Trophoblast cell (in vitro differentiated cells and primary cell): Measurements from ENCODE around the gene SLC66A3.

Experiments used
- DNase-seq, 2 donors: peaks; one replicate each; pipeline ENCODE4 v3.0.0-alpha.2; 2016
- H2AFZ ChIP-seq: 2 replicates; pipeline ENCODE4 v1.6.1; 2013; ENCODE audit warnings: low read length, moderate library complexity, mild to moderate bottlenecking; ENCODE audit not compliant: insufficient read depth, poor library complexity
- H2AK5ac ChIP-seq: 2 replicates; pipeline ENCODE4 v1.6.1; 2013; ENCODE audit warnings: mild to moderate bottlenecking, low read length
- H2BK120ac ChIP-seq: 2 replicates; pipeline ENCODE4 v1.6.1; 2013; ENCODE audit warnings: low read length, mild to moderate bottlenecking, moderate library complexity; ENCODE audit not compliant: insufficient read depth, poor library complexity
- H2BK12ac ChIP-seq: 2 replicates; pipeline ENCODE4 v1.6.1; 2013; ENCODE audit warnings: mild to moderate bottlenecking, low read length, moderate library complexity
- H2BK5ac ChIP-seq: 2 replicates; pipeline ENCODE4 v1.6.1; 2013; ENCODE audit warnings: low read length, low read depth, moderate library complexity, mild to moderate bottlenecking; ENCODE audit not compliant: poor library complexity
- H3K14ac ChIP-seq: 2 replicates; pipeline ENCODE4 v1.6.1; 2013; ENCODE audit warnings: mild to moderate bottlenecking, low read length
- H3K18ac ChIP-seq: 2 replicates; pipeline ENCODE4 v1.6.1; 2013; ENCODE audit warnings: mild to moderate bottlenecking, low read length
- H3K23ac ChIP-seq: 2 replicates; pipeline ENCODE4 v1.6.1; 2013; ENCODE audit warnings: low read length
- H3K27ac ChIP-seq: 2 replicates; pipeline ENCODE4 v1.5.1; 2013; ENCODE audit warnings: low read depth, mild to moderate bottlenecking, inconsistent platforms, low read length, moderate library complexity
- H3K27me3 ChIP-seq: 2 replicates; pipeline ENCODE4 v1.6.1; 2013; ENCODE audit warnings: inconsistent platforms, mild to moderate bottlenecking, low read length, moderate library complexity; ENCODE audit not compliant: insufficient read depth
- H3K36me3 ChIP-seq, 2 experiments: 1 replicate in 1 of 2; 2 replicates in 1 of 2; pipeline ENCODE4 v1.6.1; 2013; ENCODE audit warnings: low read length in 2 of 2, mild to moderate bottlenecking in 2 of 2, moderate library complexity in 1 of 2; ENCODE audit not compliant: insufficient read depth in 2 of 2, control insufficient read depth in 1 of 2
- H3K4ac ChIP-seq: 2 replicates; pipeline ENCODE4 v1.6.1; 2013; ENCODE audit warnings: low read depth, mild to moderate bottlenecking, low read length, moderate library complexity
- H3K4me1 ChIP-seq, 2 experiments: 1 replicate in 1 of 2; 2 replicates in 1 of 2; pipeline ENCODE4 v1.6.1; 2013; ENCODE audit warnings: low read length in 2 of 2, mild to moderate bottlenecking in 2 of 2, moderate library complexity in 1 of 2; ENCODE audit not compliant: insufficient read depth in 2 of 2, control insufficient read depth in 1 of 2
- H3K4me2 ChIP-seq: 2 replicates; pipeline ENCODE4 v1.6.1; 2013; ENCODE audit warnings: inconsistent platforms, mild to moderate bottlenecking, low read length, moderate library complexity
- H3K4me3 ChIP-seq: 2 replicates; pipeline ENCODE4 v1.5.1; 2013; ENCODE audit warnings: mild to moderate bottlenecking, low read depth, low read length, inconsistent platforms
- H3K79me1 ChIP-seq: one replicate; pipeline ENCODE4 v1.6.1; 2013; ENCODE audit warnings: low read length
- H3K79me2 ChIP-seq: 2 replicates; pipeline ENCODE4 v1.6.1; 2013; ENCODE audit warnings: low read length, mild to moderate bottlenecking; ENCODE audit not compliant: control insufficient read depth, insufficient read depth, poor library complexity
- H3K9ac ChIP-seq: 2 replicates; pipeline ENCODE4 v1.6.1; 2013; ENCODE audit warnings: mild to moderate bottlenecking, low read length
- H3K9me3 ChIP-seq: 2 replicates; pipeline ENCODE4 v1.6.1; 2013; ENCODE audit warnings: low read depth, mild to moderate bottlenecking, control low read depth, inconsistent platforms, low read length; ENCODE audit not compliant: insufficient read depth
- H4K12ac ChIP-seq: 2 replicates; pipeline ENCODE4 v1.6.1; 2013; ENCODE audit warnings: low read depth, mild to moderate bottlenecking, low read length, moderate library complexity
- H4K8ac ChIP-seq: 2 replicates; pipeline ENCODE4 v1.6.1; 2013; ENCODE audit warnings: low read depth, mild to moderate bottlenecking, low read length, moderate library complexity
- H4K91ac ChIP-seq: one replicate; pipeline ENCODE4 v1.6.1; 2013; ENCODE audit warnings: low read depth, mild to moderate bottlenecking, low read length, moderate library complexity
- WGBS: extraction: QIAGEN DNeasy Blood & Tissue Kit; methylation state at CpG from one replicate; pipeline ENCODE4 v1.1.7; 2013; ENCODE audit warnings: missing lambda C conversion rate; ENCODE audit not compliant: insufficient read length, insufficient coverage; ENCODE audit errors: extremely low coverage; 5-methylcytosine and 5-hydroxymethylcytosine counted together

Gene SLC66A3

DNA sequence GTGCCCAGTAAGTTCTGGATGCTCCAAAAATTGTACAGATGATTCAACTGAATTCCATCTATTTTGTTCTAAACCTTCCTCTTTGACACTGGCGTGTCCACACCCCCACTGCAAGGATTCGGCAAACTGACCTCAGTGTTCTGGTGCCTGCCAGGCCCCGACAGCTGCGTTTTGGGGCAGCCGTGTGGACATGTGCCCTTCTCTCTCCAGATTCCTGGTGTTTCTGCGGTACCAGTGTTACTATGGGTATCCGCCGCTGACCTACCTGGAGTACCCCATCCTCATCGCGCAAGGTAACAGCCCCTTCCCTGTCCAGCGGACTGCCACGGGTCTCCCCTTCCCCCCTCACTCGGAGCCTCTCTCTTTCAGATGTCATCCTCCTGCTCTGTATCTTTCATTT is 5.0 kb downstream of the SLC66A3 start:
- Histone ChIP-seq H2BK12ac (no peak overlapping the region), H3K4me3 (no peak overlapping the region), H3K9me3 (no peaks in the 10 kb centered on the region), H3K27ac (no peak overlapping the region), H2BK5ac (no peak overlapping the region), H3K14ac (no peak overlapping the region), H4K91ac (no peak overlapping the region), H3K27me3 (no peaks in the 10 kb centered on the region), H2AFZ (no peak overlapping the region), H3K79me2 (peaks cover 5% of the 10 kb centered on the region), H3K18ac (no peak overlapping the region), H2AK5ac (no peak overlapping the region), H3K4me1 (peaks cover 3 to 5% of the 10 kb centered on the region in 2 experiments), H3K9ac (no peak overlapping the region), H3K36me3 (no peaks in the 10 kb centered on the region), H4K12ac (no peak overlapping the region), H3K23ac (no peak overlapping the region), H3K79me1 (peaks cover 5% of the 10 kb centered on the region), H3K4ac (no peak overlapping the region), H4K8ac (no peak overlapping the region), H2BK120ac (no peak overlapping the region), H3K4me2 (no peak overlapping the region)
- WGBS: no CpG with 5 or more reads among the region's 13 CpGs
- DNase-seq: no peak

DNA sequence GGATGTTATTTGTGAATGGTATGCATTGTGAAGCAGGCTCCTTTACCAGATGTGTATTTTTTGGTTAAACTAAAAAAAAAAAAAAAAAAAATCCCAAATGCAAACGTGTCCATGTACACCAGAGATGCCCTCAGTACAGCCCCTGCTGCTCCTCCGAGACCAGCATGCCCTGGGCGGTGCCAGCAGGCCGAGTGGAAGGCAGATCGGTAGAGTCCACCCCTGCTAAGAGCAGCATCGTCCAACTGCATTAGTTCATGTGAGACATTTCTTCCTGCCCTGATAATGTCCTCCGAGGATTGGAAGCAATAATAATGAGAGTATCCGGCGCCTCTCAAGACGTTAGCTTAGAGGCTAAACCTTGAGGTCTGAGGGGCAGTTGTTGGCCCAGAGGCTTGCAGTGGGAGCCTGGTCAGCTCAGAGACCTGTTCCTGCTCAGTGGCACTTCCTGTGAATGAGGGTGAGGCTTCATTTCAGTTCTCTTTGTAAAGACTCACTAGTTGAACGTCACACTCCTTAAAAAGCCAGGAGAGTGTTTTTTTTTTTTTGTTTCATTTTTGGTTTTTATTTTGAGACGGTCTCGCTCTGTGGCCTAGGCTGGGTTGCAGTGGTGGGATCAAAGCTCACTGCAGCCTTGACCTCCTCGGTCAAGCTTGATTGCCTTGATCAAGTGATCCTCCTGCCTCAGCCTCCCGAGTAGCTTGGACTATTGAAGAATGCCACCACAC is 5.6 kb downstream of the SLC66A3 start:
- H3K14ac ChIP-seq: no peak overlapping the region
- no peak overlapping the region for H4K12ac ChIP-seq
- peaks cover under 1% of the 10 kb centered on the region in 2 experiments for H3K4me1 ChIP-seq
- H3K4me3 ChIP-seq: no peak overlapping the region
- H3K23ac ChIP-seq: no peak overlapping the region
- no peak overlapping the region for H2AFZ ChIP-seq
- H4K8ac ChIP-seq: no peak overlapping the region
- no peak for DNase-seq
- no peak overlapping the region for H3K4ac ChIP-seq
- no peaks in the 10 kb centered on the region for H3K36me3 ChIP-seq
- no peaks in the 10 kb centered on the region for H3K9me3 ChIP-seq
- no peak overlapping the region for H3K27ac ChIP-seq
- no peak overlapping the region for H3K9ac ChIP-seq
- no peak overlapping the region for H2BK120ac ChIP-seq
- H2AK5ac ChIP-seq: no peak overlapping the region
- no peak overlapping the region for H4K91ac ChIP-seq
- H2BK12ac ChIP-seq: no peak overlapping the region
- H3K18ac ChIP-seq: no peak overlapping the region
- no peaks in the 10 kb centered on the region for H3K79me1 ChIP-seq
- no CpG with 5 or more reads among the region's 15 CpGs for WGBS
- H3K4me2 ChIP-seq: no peak overlapping the region
- H2BK5ac ChIP-seq: no peak overlapping the region
- no peaks in the 10 kb centered on the region for H3K27me3 ChIP-seq
- H3K79me2 ChIP-seq: peaks cover 2% of the 10 kb centered on the region

DNA sequence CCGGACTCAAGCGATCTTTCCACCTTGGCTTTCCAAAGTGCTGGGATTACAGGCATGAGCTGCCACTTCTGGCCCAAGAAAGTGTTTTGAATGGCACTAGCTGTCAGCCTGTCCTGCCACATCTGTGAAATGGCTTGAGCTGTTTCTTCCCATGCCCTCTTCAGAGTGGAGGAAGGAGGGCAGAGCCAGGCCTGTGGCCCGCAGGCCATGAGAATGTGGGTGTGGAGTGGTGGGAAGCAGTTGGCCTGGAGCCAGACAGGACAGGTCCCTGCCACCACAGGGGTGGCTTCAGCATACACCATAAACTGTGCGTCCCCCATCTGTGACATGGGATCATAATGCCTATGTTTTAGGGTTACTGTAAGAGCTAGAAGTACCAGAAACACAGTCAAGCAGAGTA is 6.5 kb downstream of the SLC66A3 start:
- no peak overlapping the region for H4K8ac ChIP-seq

DNA sequence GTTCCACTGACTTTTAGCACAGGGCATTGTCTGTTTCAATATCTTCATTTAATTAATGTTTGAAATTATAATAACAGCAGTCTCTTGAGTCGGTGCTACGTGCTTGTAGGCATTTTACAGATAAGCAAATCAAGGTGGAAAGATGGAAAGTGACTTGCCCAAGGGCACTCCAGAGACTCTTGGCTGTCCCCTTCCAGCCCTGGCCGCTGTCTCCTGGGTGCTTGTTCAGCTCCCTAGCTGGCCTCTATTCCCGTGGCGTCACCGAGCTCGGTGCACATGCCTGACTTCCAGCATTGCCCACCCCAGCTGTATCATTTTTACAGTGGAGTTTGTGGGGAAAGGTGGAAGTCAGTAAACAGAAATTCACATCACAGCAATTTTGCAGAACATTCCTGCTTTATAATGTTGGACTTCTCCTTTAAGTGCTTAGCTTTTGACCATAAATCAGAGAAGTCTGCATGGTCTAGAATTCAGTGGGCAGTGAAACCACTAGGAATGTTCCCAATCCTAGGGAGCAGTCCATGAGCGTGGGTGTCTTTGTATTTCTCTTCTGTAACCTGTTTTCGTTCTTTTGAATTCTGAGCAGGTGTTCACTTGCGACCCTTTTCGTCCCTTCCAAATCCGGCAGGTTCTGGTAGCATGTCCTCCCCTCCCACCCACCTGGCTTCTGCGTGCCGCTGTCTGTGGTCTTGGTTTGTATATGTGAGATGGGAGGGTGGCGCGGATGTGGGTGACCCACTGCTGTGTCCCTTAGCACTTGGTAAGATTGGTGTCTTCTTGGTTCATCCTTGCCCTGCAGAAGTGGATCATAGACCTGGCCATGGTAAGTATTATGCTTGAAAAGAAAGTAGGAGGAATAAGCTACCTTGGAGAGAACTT is 8.4 kb downstream of the SLC66A3 start:
- Histone ChIP-seq H3K9me3 (no peaks in the 10 kb centered on the region), H4K91ac (no peak overlapping the region), H3K18ac (no peak overlapping the region), H3K27me3 (no peaks in the 10 kb centered on the region), H3K79me2 (peaks cover 2% of the 10 kb centered on the region), H4K12ac (no peak overlapping the region), H3K4me3 (no peak overlapping the region), H3K4me2 (no peak overlapping the region), H3K27ac (no peak overlapping the region), H2BK120ac (no peak overlapping the region), H4K8ac (no peak overlapping the region), H2BK5ac (no peak overlapping the region), H2AFZ (no peak overlapping the region), H3K14ac (no peak overlapping the region), H3K4me1 (no peaks in the 10 kb centered on the region), H3K36me3 (no peaks in the 10 kb centered on the region), H3K79me1 (no peaks in the 10 kb centered on the region), H3K9ac (no peak overlapping the region), H2BK12ac (no peak overlapping the region), H3K4ac (no peak overlapping the region), H2AK5ac (no peak overlapping the region), H3K23ac (no peak overlapping the region)
- WGBS: no CpG with 5 or more reads among the region's 16 CpGs
- no peak for DNase-seq

More for the DNA sequence above, 6.5 kb downstream of the SLC66A3 start:
- Histone ChIP-seq H3K4me2 (no peak overlapping the region), H2AFZ (no peak overlapping the region), H3K27me3 (no peaks in the 10 kb centered on the region), H3K4ac (no peak overlapping the region), H3K4me1 (no peaks in the 10 kb centered on the region), H2AK5ac (no peak overlapping the region), H2BK5ac (no peak overlapping the region), H3K79me1 (no peaks in the 10 kb centered on the region), H3K27ac (no peak overlapping the region), H3K14ac (no peak overlapping the region), H3K18ac (no peak overlapping the region), H2BK120ac (no peak overlapping the region), H3K23ac (no peak overlapping the region), H3K4me3 (no peak overlapping the region), H3K36me3 (no peaks in the 10 kb centered on the region), H2BK12ac (no peak overlapping the region), H3K9me3 (no peaks in the 10 kb centered on the region), H3K9ac (no peak overlapping the region), H4K91ac (no peak overlapping the region), H3K79me2 (peaks cover 2% of the 10 kb centered on the region), H4K12ac (no peak overlapping the region)
- DNase-seq: no peak
- no CpG with 5 or more reads among the region's 4 CpGs for WGBS
